ENCODE data around the gene APLF.

GRCh38 chr2:68435615-68436014 lies 31.8 kb upstream of the APLF start:
- TF ChIP-seq, protein P1, sequence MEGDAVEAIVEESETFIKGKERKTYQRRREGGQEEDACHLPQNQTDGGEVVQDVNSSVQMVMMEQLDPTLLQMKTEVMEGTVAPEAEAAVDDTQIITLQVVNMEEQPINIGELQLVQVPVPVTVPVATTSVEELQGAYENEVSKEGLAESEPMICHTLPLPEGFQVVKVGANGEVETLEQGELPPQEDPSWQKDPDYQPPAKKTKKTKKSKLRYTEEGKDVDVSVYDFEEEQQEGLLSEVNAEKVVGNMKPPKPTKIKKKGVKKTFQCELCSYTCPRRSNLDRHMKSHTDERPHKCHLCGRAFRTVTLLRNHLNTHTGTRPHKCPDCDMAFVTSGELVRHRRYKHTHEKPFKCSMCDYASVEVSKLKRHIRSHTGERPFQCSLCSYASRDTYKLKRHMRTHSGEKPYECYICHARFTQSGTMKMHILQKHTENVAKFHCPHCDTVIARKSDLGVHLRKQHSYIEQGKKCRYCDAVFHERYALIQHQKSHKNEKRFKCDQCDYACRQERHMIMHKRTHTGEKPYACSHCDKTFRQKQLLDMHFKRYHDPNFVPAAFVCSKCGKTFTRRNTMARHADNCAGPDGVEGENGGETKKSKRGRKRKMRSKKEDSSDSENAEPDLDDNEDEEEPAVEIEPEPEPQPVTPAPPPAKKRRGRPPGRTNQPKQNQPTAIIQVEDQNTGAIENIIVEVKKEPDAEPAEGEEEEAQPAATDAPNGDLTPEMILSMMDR (IDR thresholded peaks at IDR 0.05; ENCODE audit: insufficient read depth, low read length), result no peak
- no peak for TF ChIP-seq REST (IDR thresholded peaks at IDR 0.05; ENCODE audit: insufficient replicate concordance, low read depth)

Data from HL-60 (cell line).